ENCODE measurements around the gene RFPL3.

GRCh38 chr22:32331236-32331917 is 26.3 kb upstream of the RFPL3 start:
- TF ChIP-seq, protein P1, sequence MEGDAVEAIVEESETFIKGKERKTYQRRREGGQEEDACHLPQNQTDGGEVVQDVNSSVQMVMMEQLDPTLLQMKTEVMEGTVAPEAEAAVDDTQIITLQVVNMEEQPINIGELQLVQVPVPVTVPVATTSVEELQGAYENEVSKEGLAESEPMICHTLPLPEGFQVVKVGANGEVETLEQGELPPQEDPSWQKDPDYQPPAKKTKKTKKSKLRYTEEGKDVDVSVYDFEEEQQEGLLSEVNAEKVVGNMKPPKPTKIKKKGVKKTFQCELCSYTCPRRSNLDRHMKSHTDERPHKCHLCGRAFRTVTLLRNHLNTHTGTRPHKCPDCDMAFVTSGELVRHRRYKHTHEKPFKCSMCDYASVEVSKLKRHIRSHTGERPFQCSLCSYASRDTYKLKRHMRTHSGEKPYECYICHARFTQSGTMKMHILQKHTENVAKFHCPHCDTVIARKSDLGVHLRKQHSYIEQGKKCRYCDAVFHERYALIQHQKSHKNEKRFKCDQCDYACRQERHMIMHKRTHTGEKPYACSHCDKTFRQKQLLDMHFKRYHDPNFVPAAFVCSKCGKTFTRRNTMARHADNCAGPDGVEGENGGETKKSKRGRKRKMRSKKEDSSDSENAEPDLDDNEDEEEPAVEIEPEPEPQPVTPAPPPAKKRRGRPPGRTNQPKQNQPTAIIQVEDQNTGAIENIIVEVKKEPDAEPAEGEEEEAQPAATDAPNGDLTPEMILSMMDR (IDR thresholded peaks at IDR 0.05; ENCODE audit: poor library complexity): no peak
- no peak for TF ChIP-seq EZH2 (IDR thresholded peaks at IDR 0.05; ENCODE audit: borderline replicate concordance)
